ENCODE measurements around the gene CTPS1. TPM values are rescaled to one million over a fixed set of nuclear protein-coding genes. Genes with fewer than 3 reads are reported as not detected.

Gene CTPS1, protein sequence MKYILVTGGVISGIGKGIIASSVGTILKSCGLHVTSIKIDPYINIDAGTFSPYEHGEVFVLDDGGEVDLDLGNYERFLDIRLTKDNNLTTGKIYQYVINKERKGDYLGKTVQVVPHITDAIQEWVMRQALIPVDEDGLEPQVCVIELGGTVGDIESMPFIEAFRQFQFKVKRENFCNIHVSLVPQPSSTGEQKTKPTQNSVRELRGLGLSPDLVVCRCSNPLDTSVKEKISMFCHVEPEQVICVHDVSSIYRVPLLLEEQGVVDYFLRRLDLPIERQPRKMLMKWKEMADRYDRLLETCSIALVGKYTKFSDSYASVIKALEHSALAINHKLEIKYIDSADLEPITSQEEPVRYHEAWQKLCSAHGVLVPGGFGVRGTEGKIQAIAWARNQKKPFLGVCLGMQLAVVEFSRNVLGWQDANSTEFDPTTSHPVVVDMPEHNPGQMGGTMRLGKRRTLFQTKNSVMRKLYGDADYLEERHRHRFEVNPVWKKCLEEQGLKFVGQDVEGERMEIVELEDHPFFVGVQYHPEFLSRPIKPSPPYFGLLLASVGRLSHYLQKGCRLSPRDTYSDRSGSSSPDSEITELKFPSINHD
- total RNA-seq: 33.0 TPM

DNA sequence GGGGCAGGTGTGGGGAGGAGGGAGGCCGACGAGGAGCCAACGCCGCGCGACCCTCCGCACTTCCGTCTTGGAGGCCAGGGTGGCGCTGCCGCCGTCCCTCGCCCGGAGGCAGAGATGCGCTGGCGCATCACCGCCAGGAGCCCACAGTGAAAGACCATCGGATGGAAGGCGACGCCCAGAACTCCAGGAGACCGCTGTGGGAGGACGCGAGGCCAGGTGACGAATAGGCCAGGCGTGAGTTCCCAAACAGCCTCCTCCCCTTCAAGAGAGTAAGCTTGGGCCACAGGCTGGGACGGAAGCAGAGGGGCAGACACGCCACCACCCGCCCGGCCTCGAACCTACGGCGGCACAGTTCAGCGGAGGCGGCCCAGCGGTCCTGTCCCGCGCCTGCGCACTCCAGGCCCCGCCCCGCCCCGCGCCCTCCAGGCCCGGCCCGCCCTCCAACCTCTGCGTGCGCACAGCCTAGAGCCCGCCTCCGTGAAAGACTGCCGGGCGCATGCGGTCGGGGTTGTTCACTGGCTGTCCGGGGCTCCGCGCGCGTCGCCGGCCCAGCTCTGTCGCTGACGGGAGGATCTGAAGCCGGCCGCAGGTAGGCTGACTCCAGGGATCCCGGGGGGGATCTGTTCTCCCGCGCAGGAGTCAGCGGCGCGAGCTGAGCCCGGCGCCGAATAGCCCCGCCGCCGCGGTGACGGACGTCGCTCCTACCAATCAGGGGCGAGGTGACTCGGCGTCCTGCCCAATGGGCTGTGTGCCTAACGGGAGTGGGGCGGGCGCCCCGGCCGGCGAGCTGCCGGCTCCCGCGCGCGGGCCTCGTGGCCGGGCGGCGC is at the start of gene CTPS1:
Gene CTPS1 (plus strand): TSS at position 456 of the 827 bp plus-strand sequence. CDS start 3,595 bp downstream, outside the sequence.
- DNase-seq (ENCODE audit: low spot score in 2 of 2): peak; percentile 71 to 96
- intact Hi-C loops (cut with DNase I): loop anchor here (5.0 to 10.0 kb wide), 4 partner anchors 68 to 385 kb away; partner anchors contain the start of gene FOXO6
- H3K27ac ChIP-seq: peak within 1 kb of the TSS; percentile 96 to 98
- H3K27me3 ChIP-seq: no peaks in the 10 kb centered on the region
- H3K4me3 ChIP-seq: peak within 1 kb of the TSS; percentile 78 to 83
- H3K4me1 ChIP-seq: peaks cover 7 to 30% of the 10 kb centered on the region in 2 donors
- TF ChIP-seq, protein P1, sequence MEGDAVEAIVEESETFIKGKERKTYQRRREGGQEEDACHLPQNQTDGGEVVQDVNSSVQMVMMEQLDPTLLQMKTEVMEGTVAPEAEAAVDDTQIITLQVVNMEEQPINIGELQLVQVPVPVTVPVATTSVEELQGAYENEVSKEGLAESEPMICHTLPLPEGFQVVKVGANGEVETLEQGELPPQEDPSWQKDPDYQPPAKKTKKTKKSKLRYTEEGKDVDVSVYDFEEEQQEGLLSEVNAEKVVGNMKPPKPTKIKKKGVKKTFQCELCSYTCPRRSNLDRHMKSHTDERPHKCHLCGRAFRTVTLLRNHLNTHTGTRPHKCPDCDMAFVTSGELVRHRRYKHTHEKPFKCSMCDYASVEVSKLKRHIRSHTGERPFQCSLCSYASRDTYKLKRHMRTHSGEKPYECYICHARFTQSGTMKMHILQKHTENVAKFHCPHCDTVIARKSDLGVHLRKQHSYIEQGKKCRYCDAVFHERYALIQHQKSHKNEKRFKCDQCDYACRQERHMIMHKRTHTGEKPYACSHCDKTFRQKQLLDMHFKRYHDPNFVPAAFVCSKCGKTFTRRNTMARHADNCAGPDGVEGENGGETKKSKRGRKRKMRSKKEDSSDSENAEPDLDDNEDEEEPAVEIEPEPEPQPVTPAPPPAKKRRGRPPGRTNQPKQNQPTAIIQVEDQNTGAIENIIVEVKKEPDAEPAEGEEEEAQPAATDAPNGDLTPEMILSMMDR (IDR thresholded peaks at IDR 0.05): peak in 1 of 3 experiments; percentile 21
- no peaks in the 10 kb centered on the region for H3K9me3 ChIP-seq
- peaks cover 0 to 8% of the 10 kb centered on the region in 2 donors for H3K36me3 ChIP-seq

DNA sequence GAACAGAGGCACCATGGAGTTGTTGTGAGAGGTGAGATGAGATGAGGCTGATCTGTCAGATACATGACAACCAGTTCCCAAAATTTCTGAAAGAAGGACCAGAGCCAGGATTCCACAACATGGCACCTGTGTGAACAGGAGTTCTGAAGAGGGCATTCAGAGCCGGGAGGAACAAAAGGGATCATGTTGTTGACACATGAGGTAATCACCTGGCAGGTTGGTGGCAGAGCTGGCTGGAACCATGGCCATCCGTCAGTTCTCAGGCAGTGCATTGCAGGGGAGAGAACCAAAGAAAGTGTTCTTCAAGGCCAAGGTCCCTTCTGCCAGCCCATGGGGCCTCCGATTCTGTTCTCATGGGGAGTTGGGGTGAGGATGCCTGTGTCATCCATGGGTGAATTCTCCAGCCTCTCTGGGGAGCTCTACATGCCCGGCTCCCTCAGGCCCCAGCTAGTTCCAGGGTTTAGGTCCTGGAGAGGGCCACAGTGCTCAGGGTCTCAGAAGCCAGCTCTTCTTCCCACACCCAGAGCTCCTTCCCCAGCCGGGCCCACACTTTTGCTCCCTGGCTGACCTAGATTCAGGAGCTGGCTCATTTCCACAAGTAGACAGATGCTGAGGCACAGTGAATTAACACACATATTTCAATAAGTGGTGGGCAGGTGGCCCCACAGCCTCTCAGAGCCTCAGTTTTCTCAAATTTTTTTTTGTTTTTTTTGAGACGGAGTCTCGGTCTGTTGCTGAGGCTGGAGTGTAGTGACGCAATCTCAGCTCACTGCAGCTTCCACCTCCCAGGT is 49.1 kb upstream of the CTPS1 start:
- Histone ChIP-seq H3K27me3 (no peaks in the 10 kb centered on the region), H3K4me1 (no peaks in the 10 kb centered on the region), H3K9me3 (no peaks in the 10 kb centered on the region), H3K36me3 (no peaks in the 10 kb centered on the region), H3K27ac (no peak overlapping the region), H3K4me3 (no peak overlapping the region)
- intact Hi-C loops (cut with DNase I): no loop called here
- DNase-seq (ENCODE audit: low spot score in 2 of 2): no peak
- TF ChIP-seq, protein P1 (IDR thresholded peaks at IDR 0.05): no peak

DNA sequence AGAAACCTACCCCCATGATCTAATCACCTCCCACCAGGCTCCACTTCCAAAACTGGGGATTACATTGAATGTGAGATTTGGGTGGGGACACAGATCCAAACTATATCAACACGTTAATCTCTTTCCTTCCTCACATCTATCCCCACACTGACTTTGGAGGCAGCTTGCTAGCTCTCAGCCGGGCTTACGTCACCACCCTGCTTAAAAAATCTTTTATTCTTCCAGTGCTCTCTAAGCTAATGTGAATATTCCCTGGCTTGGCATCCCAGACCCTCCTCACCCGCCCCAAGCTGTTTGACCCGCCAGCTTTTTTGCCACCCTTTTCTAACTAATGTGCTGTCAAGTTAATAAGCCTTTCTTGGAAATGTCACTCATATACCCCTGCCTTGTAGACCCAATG is 47.9 kb upstream of the CTPS1 start:
- intact Hi-C loops (cut with DNase I): no loop called here
- TF ChIP-seq, protein P1 (IDR thresholded peaks at IDR 0.05): no peak
- DNase-seq (ENCODE audit: low spot score in 2 of 2): no peak

DNA sequence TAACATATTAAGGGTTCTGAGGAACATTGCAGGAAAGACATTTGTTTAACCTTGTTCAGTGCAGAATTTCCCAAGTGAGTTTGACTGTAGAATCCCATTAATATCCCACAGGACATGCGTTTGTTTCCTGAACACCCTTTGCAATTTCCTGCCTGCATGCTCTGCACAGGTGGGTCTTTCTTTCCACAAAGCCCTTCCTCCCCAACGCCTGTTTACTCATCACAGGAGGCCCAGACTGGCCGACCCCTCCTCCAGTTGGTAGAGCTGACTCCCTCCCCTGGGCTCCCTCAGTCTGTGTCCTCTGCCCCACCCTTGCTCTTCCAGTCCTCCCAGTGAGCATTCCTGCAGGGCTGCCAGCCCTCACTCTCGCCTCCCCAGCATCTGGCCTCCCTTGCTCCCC is 47.5 kb upstream of the CTPS1 start:
- DNase-seq (ENCODE audit: low spot score in 2 of 2): no peak
- Histone ChIP-seq H3K4me1 (peaks cover 0 to 5% of the 10 kb centered on the region in 2 donors), H3K27ac (no peak overlapping the region), H3K27me3 (no peaks in the 10 kb centered on the region), H3K9me3 (no peaks in the 10 kb centered on the region), H3K36me3 (no peaks in the 10 kb centered on the region), H3K4me3 (no peak overlapping the region)
- intact Hi-C loops (cut with DNase I): no loop called here
- TF ChIP-seq, protein P1 (IDR thresholded peaks at IDR 0.05): no peak

More for the DNA sequence above, 47.9 kb upstream of the CTPS1 start:
- no peaks in the 10 kb centered on the region for H3K27me3 ChIP-seq
- H3K4me3 ChIP-seq: no peak overlapping the region
- no peaks in the 10 kb centered on the region for H3K36me3 ChIP-seq
- peaks cover 0 to 4% of the 10 kb centered on the region in 2 donors for H3K4me1 ChIP-seq
- no peak overlapping the region for H3K27ac ChIP-seq
- no peaks in the 10 kb centered on the region for H3K9me3 ChIP-seq

DNA sequence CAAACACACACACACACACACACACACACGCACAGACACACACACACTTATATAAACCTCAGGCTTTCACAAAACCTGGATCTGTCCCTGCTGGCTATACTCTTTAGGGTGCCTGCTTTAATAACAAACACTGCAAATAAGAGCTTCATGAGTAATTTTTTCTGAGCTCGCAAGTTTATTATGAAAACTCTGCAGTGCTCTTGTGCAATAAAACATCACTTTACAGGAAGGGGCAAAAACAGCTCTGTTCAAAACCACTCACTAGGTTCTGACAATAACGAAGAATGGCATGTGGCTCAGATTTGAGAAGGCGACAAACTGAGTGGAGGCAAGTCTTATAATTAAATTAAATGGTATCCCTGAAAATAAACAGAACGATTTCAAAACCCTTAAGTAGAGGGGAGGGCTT is 42.6 kb upstream of the CTPS1 start:
- DNase-seq (ENCODE audit: low spot score in 2 of 2): no peak
- Histone ChIP-seq H3K36me3 (no peaks in the 10 kb centered on the region), H3K9me3 (no peaks in the 10 kb centered on the region), H3K4me1 (peaks cover 5 to 38% of the 10 kb centered on the region in 2 donors), H3K4me3 (no peak overlapping the region), H3K27me3 (no peaks in the 10 kb centered on the region), H3K27ac (peak overlapping the region in 1 of 2 donors; percentile 33)
- TF ChIP-seq, protein P1 (IDR thresholded peaks at IDR 0.05): no peak
- intact Hi-C loops (cut with DNase I): loop anchor here (5.0 kb wide), 1 partner anchor 35 kb away; no protein-coding TSS in a partner anchor

Measured in ascending aorta (tissue), 2 donors.